AG09309 (cell line): ENCODE data around the gene GSC2.

Experiments used
- DNase-seq: peaks from one replicate; pipeline ENCODE4 v3.0.0-alpha.2; 2010; ENCODE audit warnings: low read depth
- H3K4me3 ChIP-seq: 2 replicates; pipeline ENCODE4 v1.5.1; 2011; ENCODE audit warnings: mild to moderate bottlenecking, low read depth, low read length, moderate library complexity; ENCODE audit not compliant: control insufficient read depth
- TF ChIP-seq, protein P1 (sequence below): IDR thresholded peaks from 2 replicates; pipeline ENCODE4 v1.5.1; 2011; ENCODE audit warnings: mild to moderate bottlenecking, low read depth, low read length, inconsistent platforms; ENCODE audit not compliant: insufficient read depth, control insufficient read depth; ENCODE audit errors: missing control alignments

The GSC2 gene

DNA sequence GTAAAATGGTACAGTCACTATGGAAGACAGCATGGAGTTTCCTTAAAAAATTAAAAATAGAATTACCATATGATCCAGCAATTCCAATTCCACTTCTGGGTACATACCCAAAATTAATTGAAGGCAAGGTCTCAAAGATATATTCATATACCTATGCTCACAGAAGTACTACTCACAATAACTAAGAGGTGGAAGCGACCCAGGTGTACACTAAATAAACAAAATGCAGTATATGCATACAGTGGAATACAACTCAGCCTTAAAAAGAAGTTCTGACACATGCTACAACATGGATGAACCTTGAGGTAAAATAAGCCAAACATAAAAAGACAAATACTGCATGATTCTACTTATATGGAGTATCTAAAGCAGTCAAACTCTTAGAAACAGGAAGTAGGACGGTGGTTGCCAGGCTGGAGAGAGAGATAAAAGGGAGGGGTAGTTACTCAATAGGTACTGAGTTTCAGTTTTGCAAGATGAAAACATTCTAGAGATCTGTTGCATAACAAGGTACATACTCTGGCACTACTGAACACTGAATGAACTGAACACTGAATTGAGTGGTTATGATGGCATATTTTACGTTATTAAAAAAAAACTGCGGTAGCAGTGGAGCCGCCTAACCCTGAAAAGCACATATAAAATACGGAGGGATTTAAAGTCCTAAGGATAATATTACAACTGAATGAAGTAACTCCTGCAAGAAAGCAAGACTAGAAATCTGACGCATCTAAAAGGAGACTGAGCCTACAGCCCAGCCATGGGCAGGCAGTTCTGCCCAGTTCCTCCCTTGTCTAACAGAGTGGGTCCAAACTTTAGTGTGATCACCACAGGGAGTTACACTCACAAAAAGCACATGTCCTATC, 40.7 kb downstream of the GSC2 start:
- TF ChIP-seq, protein P1, sequence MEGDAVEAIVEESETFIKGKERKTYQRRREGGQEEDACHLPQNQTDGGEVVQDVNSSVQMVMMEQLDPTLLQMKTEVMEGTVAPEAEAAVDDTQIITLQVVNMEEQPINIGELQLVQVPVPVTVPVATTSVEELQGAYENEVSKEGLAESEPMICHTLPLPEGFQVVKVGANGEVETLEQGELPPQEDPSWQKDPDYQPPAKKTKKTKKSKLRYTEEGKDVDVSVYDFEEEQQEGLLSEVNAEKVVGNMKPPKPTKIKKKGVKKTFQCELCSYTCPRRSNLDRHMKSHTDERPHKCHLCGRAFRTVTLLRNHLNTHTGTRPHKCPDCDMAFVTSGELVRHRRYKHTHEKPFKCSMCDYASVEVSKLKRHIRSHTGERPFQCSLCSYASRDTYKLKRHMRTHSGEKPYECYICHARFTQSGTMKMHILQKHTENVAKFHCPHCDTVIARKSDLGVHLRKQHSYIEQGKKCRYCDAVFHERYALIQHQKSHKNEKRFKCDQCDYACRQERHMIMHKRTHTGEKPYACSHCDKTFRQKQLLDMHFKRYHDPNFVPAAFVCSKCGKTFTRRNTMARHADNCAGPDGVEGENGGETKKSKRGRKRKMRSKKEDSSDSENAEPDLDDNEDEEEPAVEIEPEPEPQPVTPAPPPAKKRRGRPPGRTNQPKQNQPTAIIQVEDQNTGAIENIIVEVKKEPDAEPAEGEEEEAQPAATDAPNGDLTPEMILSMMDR: no peak
- H3K4me3 ChIP-seq: no peak overlapping the region
- peak; percentile 60 for DNase-seq

DNA sequence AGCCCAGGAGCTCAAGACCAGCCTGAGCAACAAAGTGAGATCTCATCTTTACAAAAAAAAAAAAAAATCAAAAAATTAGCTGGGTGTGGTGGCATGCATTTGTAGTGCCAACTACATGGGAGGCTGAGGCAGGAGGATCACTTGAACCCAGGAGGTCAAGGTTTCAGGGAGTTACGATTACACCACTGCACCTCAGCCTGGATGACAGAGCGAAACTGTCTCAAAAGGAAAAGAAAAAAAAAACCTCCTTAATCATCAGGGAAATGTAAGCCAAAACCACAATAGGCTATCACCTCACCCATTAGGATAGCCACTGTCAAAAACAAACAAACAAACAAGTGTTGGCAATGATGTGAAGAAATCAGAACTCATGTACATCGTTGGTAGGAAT, 41.3 kb downstream of the GSC2 start:
- TF ChIP-seq, protein P1: no peak
- no peak for DNase-seq
- no peak overlapping the region for H3K4me3 ChIP-seq

DNA sequence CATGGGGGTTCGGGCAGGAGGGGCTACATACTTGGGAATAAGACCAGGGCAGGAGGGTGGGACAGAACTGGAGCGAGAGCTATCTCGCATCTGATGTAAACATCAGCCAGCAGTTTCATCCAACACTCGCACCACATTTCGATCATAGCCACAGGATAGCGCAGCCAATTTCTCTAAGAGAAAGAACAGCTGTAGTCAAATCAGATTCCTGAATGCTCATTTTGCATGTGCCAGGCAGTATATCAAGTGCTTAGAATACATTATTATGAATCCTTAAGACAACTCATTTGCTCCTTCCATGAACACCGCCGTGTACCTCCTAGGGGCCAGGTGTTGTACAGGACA, 42.4 kb downstream of the GSC2 start:
- TF ChIP-seq, protein P1: no peak
- no peak overlapping the region for H3K4me3 ChIP-seq
- no peak for DNase-seq

DNA sequence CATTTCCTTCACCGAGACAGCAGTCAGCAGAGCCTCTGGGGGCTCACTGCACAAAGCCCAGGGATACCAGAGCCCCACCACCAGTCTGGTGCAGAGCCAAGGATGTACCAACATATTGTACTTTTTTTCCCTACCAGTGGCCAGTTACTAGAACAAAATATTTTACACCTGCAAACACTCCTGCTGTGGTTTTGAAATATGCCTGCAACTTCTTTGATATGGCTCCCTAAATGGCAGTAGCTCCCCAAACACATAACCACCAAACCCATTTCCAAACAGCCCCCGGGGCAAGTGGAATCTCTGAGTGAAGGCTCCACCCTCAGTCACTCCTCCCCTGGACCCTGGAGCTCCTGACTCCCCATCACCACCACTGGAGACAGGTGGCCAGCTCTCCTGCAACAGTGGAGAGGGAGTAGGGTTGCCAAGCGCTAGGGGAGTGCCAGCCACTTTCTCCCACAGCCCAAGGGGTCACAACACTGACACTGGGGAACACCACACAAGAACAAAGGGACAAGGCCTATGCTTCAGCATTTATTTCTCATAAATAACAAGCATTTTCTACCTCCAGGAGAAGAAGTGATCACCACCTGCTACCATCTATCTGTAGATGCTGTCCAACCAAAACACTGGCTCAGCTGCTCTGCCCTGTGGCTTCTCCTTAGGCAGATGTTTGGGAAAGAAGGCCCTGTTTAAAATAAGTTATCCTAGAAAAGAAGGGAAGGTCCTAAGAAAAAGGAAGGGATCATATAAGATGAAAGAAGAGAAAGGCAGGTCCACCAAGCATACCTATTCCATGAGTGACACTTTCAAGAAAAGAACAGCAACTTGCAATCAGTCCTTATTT, 43.0 kb downstream of the GSC2 start:
- no peak overlapping the region for H3K4me3 ChIP-seq
- DNase-seq: no peak
- TF ChIP-seq, protein P1: no peak

DNA sequence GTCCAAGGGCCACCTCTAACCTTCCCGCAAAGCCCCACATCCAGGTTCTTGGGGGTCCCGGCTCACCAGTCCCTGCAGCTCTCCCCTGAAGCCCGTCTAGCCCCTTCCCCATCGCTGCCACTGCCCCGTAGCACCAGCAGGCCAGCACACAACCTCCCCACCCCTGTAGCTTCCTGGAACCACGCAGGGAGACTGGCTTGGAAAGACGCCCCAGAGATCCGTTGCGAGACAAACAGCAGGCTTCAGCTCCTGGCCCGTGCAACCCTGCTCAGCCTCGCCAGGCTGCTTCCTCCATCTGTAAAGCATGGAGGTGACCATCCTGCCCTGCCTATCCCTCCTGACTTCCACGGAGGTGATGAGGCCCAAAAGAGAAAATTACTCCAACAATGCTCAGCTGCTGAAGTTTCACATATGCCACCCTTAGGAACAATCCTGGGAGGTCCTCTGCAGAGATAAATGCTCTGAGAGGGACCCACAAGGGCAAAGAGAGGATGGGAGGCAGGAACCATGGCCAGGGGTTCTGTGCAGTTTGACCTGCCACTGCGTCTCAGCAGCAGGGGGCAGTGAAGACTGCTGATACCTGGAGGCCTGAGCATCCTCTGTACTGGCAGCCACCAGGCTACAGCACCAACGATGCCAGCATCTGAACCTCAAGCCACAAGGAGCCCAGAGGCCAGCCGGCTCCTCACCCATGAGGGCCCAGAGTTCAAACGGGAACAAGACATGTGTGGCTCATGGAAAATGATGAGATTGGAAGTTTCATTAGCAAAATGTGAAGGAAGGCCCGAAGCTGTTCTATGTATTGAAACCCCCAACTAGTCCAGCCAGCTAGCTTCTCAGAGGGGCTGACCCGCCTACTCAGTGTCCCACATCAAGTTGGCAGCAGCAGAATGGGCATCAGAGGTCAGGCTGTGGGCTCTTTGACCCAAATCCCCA, 44.0 kb downstream of the GSC2 start:
- TF ChIP-seq, protein P1: peak; percentile 17
- H3K4me3 ChIP-seq: no peak overlapping the region
- no peak for DNase-seq

DNA sequence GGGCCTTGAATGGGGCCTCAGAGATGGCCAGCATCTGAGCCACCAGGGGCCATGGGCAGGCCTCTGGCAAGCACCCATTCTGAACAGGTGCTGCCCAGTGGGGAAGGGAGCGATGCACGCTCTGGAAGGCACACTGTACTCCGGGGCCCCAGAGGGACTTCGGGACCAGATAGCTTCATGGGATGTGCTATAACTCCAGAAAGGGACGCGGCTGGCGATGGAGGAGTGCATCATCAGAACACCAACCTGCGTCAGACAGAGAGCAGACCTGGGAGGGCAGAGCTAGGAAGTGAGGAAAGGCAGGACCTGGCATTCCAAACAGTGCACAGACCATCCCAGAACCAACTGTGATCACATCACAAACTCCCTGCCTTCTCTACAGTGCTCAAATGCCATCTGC, 44.6 kb downstream of the GSC2 start:
- no peak for DNase-seq

More for the DNA sequence above, 44.6 kb downstream of the GSC2 start:
- TF ChIP-seq, protein P1: no peak
- no peak overlapping the region for H3K4me3 ChIP-seq
